Heart left ventricle (tissue), 16 donors: ENCODE results near the gene DNM1L. TPM values are rescaled to one million over a fixed set of nuclear protein-coding genes. Genes with fewer than 3 reads are reported as not detected.

Experiments used
- ATAC-seq, 4 donors: fragments of 200-7000 bp; cut with Tn5 transposase; one replicate each; pipeline ENCODE4 v1.9.1; 2020 to 2022; ENCODE audit warnings: moderate library complexity in 4 of 4, mild to moderate bottlenecking in 3 of 4, moderate number of reproducible peaks in 1 of 4
- DNase-seq, 5 donors: peaks; one replicate each; pipeline ENCODE4 v3.0.0-alpha.2; 2020
- H3K27ac ChIP-seq, 12 donors: fragments of 200-600 bp; sonication (generic) in 4 of 12; one replicate each; pipeline versions ENCODE4 v1.5.0 to v1.8.0; 2016 to 2022; ENCODE audit warnings: mild to moderate bottlenecking in 2 of 12
- H3K27me3 ChIP-seq, 9 donors: fragments of 200-600 bp; sonication (generic) in 2 of 9; one replicate each; pipeline versions ENCODE4 v1.5.1 to v1.8.0; 2016 to 2022; ENCODE audit warnings: mild to moderate bottlenecking in 3 of 9
- H3K36me3 ChIP-seq, 9 donors: fragments of 200-600 bp; sonication (generic) in 2 of 9; one replicate each; pipeline versions ENCODE4 v1.5.0 to v1.8.0; 2018 to 2022; ENCODE audit warnings: mild to moderate bottlenecking in 2 of 9
- H3K4me1 ChIP-seq, 12 donors: fragments of 200-600 bp; sonication (generic) in 4 of 12; one replicate each; pipeline versions ENCODE4 v1.5.0 to v1.8.0; 2016 to 2022; ENCODE audit warnings: mild to moderate bottlenecking in 3 of 12
- H3K4me3 ChIP-seq, 12 donors: fragments of 200-600 bp; sonication (generic) in 4 of 12; one replicate each; pipeline versions ENCODE4 v1.5.0 to v1.8.0; 2017 to 2022; ENCODE audit warnings: mild to moderate bottlenecking in 9 of 12, moderate library complexity in 4 of 12
- H3K9me3 ChIP-seq, 12 donors: fragments of 200-600 bp; sonication (generic) in 4 of 12; one replicate each; pipeline versions ENCODE4 v1.5.0 to v1.8.0; 2016 to 2022; ENCODE audit warnings: mild to moderate bottlenecking in 1 of 12
- CTCF ChIP-seq, 12 donors: fragments of 200-600 bp; sonication (generic) in 4 of 12; IDR thresholded peaks; one replicate each; pipeline versions ENCODE4 v1.5.0 to v1.8.0; 2018 to 2022; ENCODE audit warnings: antibody characterized with exemption in 12 of 12, mild to moderate bottlenecking in 5 of 12
- POLR2A ChIP-seq, 2 donors: fragments of 450-650 bp; IDR thresholded peaks; one replicate each; pipeline ENCODE4 v1.6.1; 2017; ENCODE audit warnings: antibody characterized with exemption in 2 of 2, mild to moderate bottlenecking in 2 of 2, moderate library complexity in 2 of 2
- WGBS, 4 donors: extraction: QIAGEN DNeasy Blood & Tissue Kit in 2 of 4; methylation state at CpG; one replicate each; pipeline versions ENCODE4 v1.1.5 to v1.1.7; 2013 to 2018; 5-methylcytosine and 5-hydroxymethylcytosine counted together
- intact Hi-C, 10 donors: fragments of 100-400 bp; cut with DNase I; formaldehyde crosslinking; loops; one replicate each; pipeline versions ENCODE4 v1.11.1 to v1.14.2; 2022
- long read RNA-seq, 3 donors: library from polyadenylated mRNA; unstranded; transcript quantifications; one replicate each; pipeline ENCODE4 v2.0.0, GENCODE V29; 2020 to 2021
- polyA plus RNA-seq, 2 donors: library from polyadenylated mRNA; stranded (reverse); fragments of 200-250 nt; gene quantifications; one replicate each; pipeline ENCODE4 v1.2.3, GENCODE V29; 2013
- total RNA-seq, 9 donors: library from RNA; depleted of rRNA in 2 of 9; stranded (reverse); fragments of >200 nt in 2 of 9; fragmentation: NEBNext Ultra II Directional in 3 of 9; extraction: Animal tissue kit (Norgen Biotek cat#: 25700) in 3 of 9; gene quantifications; one replicate each; pipeline versions ENCODE4 v1.1.0 to v1.2.4, GENCODE V29; 2016 to 2023
- donor health status: ischemic (EF 13 %, LVEDD 7.1; RV severe dilation, severe dysfunction).
- donor health status: healthy with polysubstance abuse.
- donor health status: DM: no; HTN: yes; CAD: no.
- donor health status: DM: no; HTN: no; CAD: no.
- donor health status: ischemic (EF 25% LVEDD 6.9; RV normal size, moderate dysfunction).
- donor health status: ischemic (EF 25% LVEDD 5.7; RV mildly dilated, moderate dysfunction).
- donor health status: healthy.
- donor health status: DM: yes; HTN: yes; CAD: no.
- donor health status: ischemic (EF 35%, LVEDD 5.7; RV mildly dilated, moderate dysfunction).
- donor health status: nonischemic (EF 11% LVEDD 7.7; RV severe dilation, severe dysfunction).
- donor health status: DM: yes; HTN: yes; CAD: no.
- donor health status: PGD.
- donor health status: ischemic (EF 29% LVEDD 5.4; RV normal size, mild dysfunction).
- donor health status: nonischemic (EF 23%, LVEDD 6.1; RV moderate dilation, normal function).

Gene DNM1L
- total RNA-seq = 10 to 100 TPM; 41.2 to 71.1 (median 57.0) TPM
- 10 to 100 TPM; 37.8 to 53.0 TPM for polyA plus RNA-seq
- long read RNA-seq, donor 1, full-length matches to known transcripts = 50 of 65 reads
- long read RNA-seq, donor 1, partial matches to known transcripts = 6 of 65 reads
- long read RNA-seq, donor 1, other reads (novel, unspliced or antisense) = 9 of 65 reads
- long read RNA-seq, donor 2, full-length matches to known transcripts = 169 of 202 reads
- long read RNA-seq, donor 2, partial matches to known transcripts = 21 of 202 reads
- long read RNA-seq, donor 2, other reads (novel, unspliced or antisense) = 12 of 202 reads
- long read RNA-seq, donor 3, full-length matches to known transcripts = 87 of 95 reads
- long read RNA-seq, donor 3, partial matches to known transcripts = 4 of 95 reads
- long read RNA-seq, donor 3, other reads (novel, unspliced or antisense) = 4 of 95 reads

GRCh38 chr12:32679091-32679919 lies at the start of gene DNM1L:
Gene DNM1L (plus strand): TSS chr12:32679301. CDS start chr12:32679364, 63 bp downstream.
- 0 to 1% (median 1%) methylated on average over 28 to 76 of the region's 76 CpGs for WGBS, 4 donors
- H3K9me3 ChIP-seq = no peaks in the 10 kb centered on the region
- peak within 1 kb of the TSS; percentile 63 to 97 (median 93) for H3K27ac ChIP-seq
- H3K4me3 ChIP-seq = peak within 1 kb of the TSS; percentile 67 to 100 (median 83)
- intact Hi-C loops = loop anchor here in 5 of 10 donors (10.0 kb wide), 1 partner anchor 1025 kb away; the partner anchor contains the start of gene ETFBKMT (in 5 of the 5)
- peaks cover 0 to 24% (median 10%) of the 10 kb centered on the region in 12 donors for H3K4me1 ChIP-seq
- peaks cover 0 to 9% (median 0%) of the 10 kb centered on the region in 9 donors for H3K36me3 ChIP-seq
- ATAC-seq = peak; percentile 98 to 99 (median 98)
- DNase-seq = peak; percentile 94 to 97 (median 96)
- TF ChIP-seq POLR2A (IDR thresholded peaks at IDR 0.05) = peak in 1 of 2 donors; percentile 84
- TF ChIP-seq CTCF (IDR thresholded peaks at IDR 0.05) = peak in 6 of 12 donors; percentile 9 to 38 (median 16)
- no peaks in the 10 kb centered on the region for H3K27me3 ChIP-seq

GRCh38 chr12:32641287-32641901 lies 37.7 kb upstream of the DNM1L start:
- TF ChIP-seq CTCF (IDR thresholded peaks at IDR 0.05) (no peak), POLR2A (IDR thresholded peaks at IDR 0.05) (no peak)
- Histone ChIP-seq H3K9me3 (peaks cover 0 to 3% (median 0%) of the 10 kb centered on the region in 12 donors), H3K27ac (no peak overlapping the region), H3K4me1 (no peaks in the 10 kb centered on the region), H3K36me3 (peaks cover 0 to 100% (median 87%) of the 10 kb centered on the region in 9 donors), H3K27me3 (no peaks in the 10 kb centered on the region), H3K4me3 (no peak overlapping the region)
- WGBS, 4 donors = 92 to 97% (median 94%) methylated on average over 6 of the region's 6 CpGs
- intact Hi-C loops = loop anchor here in 1 of 10 donors (10.0 kb wide), 1 partner anchor 57 kb away; no protein-coding TSS in a partner anchor
- ATAC-seq = no peak
- DNase-seq = no peak

GRCh38 chr12:32644431-32644830 lies 34.7 kb upstream of the DNM1L start:
- H3K4me3 ChIP-seq = no peak overlapping the region
- ATAC-seq (no peak), DNase-seq (no peak)
- 75 to 83% (median 80%) methylated on average over 2 of the region's 2 CpGs for WGBS, 4 donors
- H3K27ac ChIP-seq = no peak overlapping the region
- peaks cover 0 to 70% (median 60%) of the 10 kb centered on the region in 9 donors for H3K36me3 ChIP-seq
- TF ChIP-seq CTCF (IDR thresholded peaks at IDR 0.05) (no peak), POLR2A (IDR thresholded peaks at IDR 0.05) (no peak)
- H3K27me3 ChIP-seq = no peaks in the 10 kb centered on the region
- intact Hi-C loops = loop anchor here in 1 of 10 donors (10.0 kb wide), 1 partner anchor 60 kb away; no protein-coding TSS in a partner anchor
- no peaks in the 10 kb centered on the region for H3K9me3 ChIP-seq
- peaks cover 0 to 9% (median 0%) of the 10 kb centered on the region in 12 donors for H3K4me1 ChIP-seq
